Nephron progenitor cell (in vitro differentiated cells): ENCODE results near the gene CXorf58.

Experiments used
- DNase-seq: peaks from one replicate; pipeline ENCODE4 v3.0.0; 2021
- H3K27ac Mint-ChIP-seq: 2 replicates; pipeline ENCODE4 v1.8.0; 2021; ENCODE audit warnings: mild to moderate bottlenecking, moderate library complexity, mixed read lengths
- H3K27me3 Mint-ChIP-seq: 2 replicates; pipeline ENCODE4 v1.8.0; 2021; ENCODE audit warnings: mild to moderate bottlenecking, low read depth, mixed read lengths; ENCODE audit not compliant: poor library complexity
- H3K36me3 Mint-ChIP-seq: 2 replicates; pipeline ENCODE4 v1.8.0; 2021; ENCODE audit warnings: low read depth, mixed read lengths
- H3K4me1 Mint-ChIP-seq: 2 replicates; pipeline ENCODE4 v1.8.0; 2021; ENCODE audit warnings: mixed read lengths
- H3K4me3 Mint-ChIP-seq: 2 replicates; pipeline ENCODE4 v1.8.0; 2021; ENCODE audit warnings: mild to moderate bottlenecking, moderate library complexity, mixed read lengths
- H3K9me3 Mint-ChIP-seq: 2 replicates; pipeline ENCODE4 v1.8.0; 2021; ENCODE audit warnings: mild to moderate bottlenecking, moderate library complexity, mixed read lengths
- CTCF ChIP-seq: fragments of 200-600 bp; sonication (generic); IDR thresholded peaks from 2 replicates; pipeline ENCODE4 v1.5.0; 2021; ENCODE audit warnings: antibody characterized with exemption

CXorf58 gene

GRCh38 chrX:23978491-23978890 lies 70.7 kb downstream of the CXorf58 start:
- no peak overlapping the region for H3K4me3 Mint-ChIP-seq
- peaks cover 21% of the 10 kb centered on the region for H3K36me3 Mint-ChIP-seq
- peak overlapping the region; percentile 36 for H3K27ac Mint-ChIP-seq
- no peak for TF ChIP-seq CTCF
- H3K27me3 Mint-ChIP-seq = no peaks in the 10 kb centered on the region
- H3K9me3 Mint-ChIP-seq = no peaks in the 10 kb centered on the region
- H3K4me1 Mint-ChIP-seq = peaks cover 35% of the 10 kb centered on the region
- no peak for DNase-seq

GRCh38 chrX:23980011-23980441 lies 72.2 kb downstream of the CXorf58 start:
- H3K27ac Mint-ChIP-seq = peak overlapping the region; percentile 93
- peaks cover 35% of the 10 kb centered on the region for H3K4me1 Mint-ChIP-seq
- no peak overlapping the region for H3K4me3 Mint-ChIP-seq
- no peaks in the 10 kb centered on the region for H3K27me3 Mint-ChIP-seq
- peaks cover 26% of the 10 kb centered on the region for H3K36me3 Mint-ChIP-seq
- H3K9me3 Mint-ChIP-seq = no peaks in the 10 kb centered on the region
- DNase-seq = no peak
- TF ChIP-seq CTCF = no peak

DNA sequence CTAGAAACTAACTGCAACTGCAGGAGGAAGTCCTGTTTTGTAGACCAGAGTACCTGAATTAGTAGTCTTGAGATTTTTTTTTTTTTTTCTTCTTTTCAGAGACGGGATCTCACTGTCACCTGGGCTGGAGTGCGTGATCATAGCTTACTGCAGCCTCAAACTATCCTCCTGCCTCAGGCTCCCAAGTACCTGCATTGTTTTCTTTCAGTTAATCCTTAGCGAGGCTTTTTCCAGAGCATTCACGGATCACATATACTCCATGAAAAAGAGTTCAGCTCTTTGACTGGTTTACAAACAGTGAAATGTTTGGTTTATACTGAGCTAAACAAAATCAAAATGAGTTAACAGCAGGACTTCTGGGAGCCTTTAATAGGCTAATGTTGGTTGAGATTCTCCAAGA lies 73.4 kb downstream of the CXorf58 start:
- no peaks in the 10 kb centered on the region for H3K27me3 Mint-ChIP-seq
- H3K9me3 Mint-ChIP-seq = no peaks in the 10 kb centered on the region
- TF ChIP-seq CTCF = no peak
- H3K36me3 Mint-ChIP-seq = peaks cover 29% of the 10 kb centered on the region
- no peak for DNase-seq
- H3K27ac Mint-ChIP-seq = peak overlapping the region; percentile 43
- H3K4me3 Mint-ChIP-seq = no peak overlapping the region
- H3K4me1 Mint-ChIP-seq = peaks cover 35% of the 10 kb centered on the region

GRCh38 chrX:23981711-23982110 lies 73.9 kb downstream of the CXorf58 start:
- H3K4me1 Mint-ChIP-seq = peaks cover 35% of the 10 kb centered on the region
- TF ChIP-seq CTCF = no peak
- DNase-seq = no peak
- H3K9me3 Mint-ChIP-seq = no peaks in the 10 kb centered on the region
- peaks cover 34% of the 10 kb centered on the region for H3K36me3 Mint-ChIP-seq
- H3K27ac Mint-ChIP-seq = peak overlapping the region; percentile 43
- H3K27me3 Mint-ChIP-seq = no peaks in the 10 kb centered on the region
- no peak overlapping the region for H3K4me3 Mint-ChIP-seq

- H3K4me3 Mint-ChIP-seq = no peak overlapping the region
- peaks cover 40% of the 10 kb centered on the region for H3K36me3 Mint-ChIP-seq
- TF ChIP-seq CTCF = no peak
- H3K27me3 Mint-ChIP-seq = no peaks in the 10 kb centered on the region
- H3K9me3 Mint-ChIP-seq = no peaks in the 10 kb centered on the region
- no peak overlapping the region for H3K27ac Mint-ChIP-seq
- H3K4me1 Mint-ChIP-seq = peaks cover 31% of the 10 kb centered on the region
- DNase-seq = no peak
Observed at GRCh38 chrX:23982891-23983290, 75.1 kb downstream of the CXorf58 start.
